NCI-H446 treated with DMSO at 0.1 percent for 48 hours (cell line): Measurements from ENCODE around the gene EMX1.

Experiments
- DNase-seq: peaks from one replicate; lab custom pipeline; 2025; lab: John Stamatoyannopoulos, UW

The EMX1 gene

DNA sequence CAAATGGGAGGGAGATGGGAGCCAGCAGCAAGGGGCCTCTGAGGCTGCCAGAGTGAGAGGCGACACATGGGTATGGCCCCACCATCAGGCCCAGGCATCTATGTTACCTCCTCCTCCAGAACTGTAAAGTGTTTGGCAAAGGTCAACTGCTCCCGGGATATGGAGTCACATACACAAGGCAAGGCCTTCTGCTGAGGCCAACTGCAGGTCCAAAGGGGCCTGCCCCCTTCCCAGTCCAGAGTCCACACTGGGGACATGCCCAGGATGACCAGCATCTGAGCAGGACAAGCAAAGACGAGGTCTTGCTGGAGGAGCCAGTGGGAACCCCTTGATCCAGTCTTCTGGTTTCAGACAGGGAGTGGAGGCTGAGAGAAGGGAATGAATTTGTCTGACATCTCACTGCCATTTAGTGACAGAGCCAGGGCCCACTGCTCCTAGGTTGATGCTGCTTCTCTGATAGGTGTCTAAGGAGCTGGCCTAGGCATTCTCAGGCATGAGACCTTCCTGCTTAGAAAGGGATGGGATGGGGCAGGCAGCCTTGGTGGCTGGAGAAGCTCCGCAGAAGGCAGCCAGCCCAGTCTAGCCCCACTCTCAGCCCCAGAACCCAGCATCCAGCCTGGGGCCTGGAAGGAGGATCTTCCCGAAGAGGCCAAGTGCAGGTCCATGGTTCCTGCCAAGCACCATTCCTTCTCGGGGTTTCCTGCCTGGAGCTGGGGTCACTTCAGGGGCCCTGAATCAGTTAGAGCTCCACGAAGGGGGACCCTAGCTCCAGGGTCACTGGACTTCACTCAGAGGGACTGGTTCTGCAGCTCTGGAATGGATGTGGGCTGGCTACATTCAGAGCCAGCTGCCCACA, 26.4 kb downstream of the EMX1 start:
- no peak for DNase-seq

- DNase-seq, result no peak
These were observed 27.6 kb downstream of the EMX1 start for GRCh38 chr2:72944804-72945449.

- no peak for DNase-seq
These were observed 28.2 kb downstream of the EMX1 start for GRCh38 chr2:72945450-72946019.

DNA sequence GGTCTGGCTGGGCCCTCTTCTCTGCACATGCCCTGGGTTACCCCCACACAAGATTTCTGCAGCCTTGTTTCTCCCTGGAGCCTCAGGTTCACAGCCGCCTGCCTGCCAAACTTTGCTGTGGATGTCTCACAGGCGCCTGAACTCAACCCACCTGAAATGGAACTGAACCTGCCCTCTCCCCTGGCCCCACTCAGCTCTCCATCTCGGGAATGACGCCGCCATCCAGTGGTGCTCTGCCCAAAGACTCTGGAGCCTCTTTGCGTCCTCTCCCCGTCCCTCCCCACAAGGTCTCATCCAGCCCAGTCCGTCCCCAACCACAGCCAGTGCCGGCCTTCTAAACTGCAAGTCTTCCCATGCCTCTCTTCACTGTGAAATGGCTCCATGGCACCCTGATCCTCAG, 29.1 kb downstream of the EMX1 start:
- no peak for DNase-seq

DNA sequence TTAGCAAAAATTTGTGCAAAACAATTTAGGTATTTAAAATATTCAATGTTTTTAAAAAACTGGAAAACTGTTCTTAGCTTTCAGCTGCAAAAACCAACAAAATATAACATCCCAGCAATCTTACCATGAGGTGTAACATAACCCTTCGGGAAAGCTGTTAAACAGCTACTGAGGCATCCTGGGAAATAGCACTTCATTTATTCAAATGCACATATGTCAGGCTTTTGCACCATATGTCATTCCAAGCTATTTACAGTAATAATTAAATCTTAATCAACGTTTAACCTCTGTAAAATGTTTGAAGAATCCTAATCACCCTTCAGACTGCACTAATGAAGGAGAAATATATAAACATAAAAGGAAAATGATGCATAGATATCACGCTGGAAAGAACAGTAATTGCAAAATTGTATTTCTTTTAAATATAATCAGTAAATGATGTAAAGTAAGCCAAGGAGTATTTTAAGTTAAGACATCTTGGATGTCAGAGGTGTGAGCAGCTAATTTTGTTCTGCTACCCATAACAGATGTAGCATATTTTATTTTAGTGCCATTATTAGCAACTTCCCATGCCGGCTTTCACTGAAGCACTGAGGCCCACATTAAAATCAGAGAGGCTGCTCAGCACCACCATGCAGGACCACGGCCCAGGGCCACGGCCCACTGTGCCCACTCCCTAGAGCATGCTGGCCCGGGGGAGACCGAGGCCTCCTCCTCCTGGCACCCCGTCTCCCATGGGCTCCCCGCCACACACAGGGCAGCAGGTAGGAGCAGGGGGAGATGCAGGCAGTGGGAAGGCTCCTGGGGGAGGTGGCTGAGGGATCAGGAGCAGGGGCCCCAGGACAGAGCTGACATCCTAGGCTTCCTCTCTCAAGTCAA, 30.9 kb downstream of the EMX1 start:
- no peak for DNase-seq

DNA sequence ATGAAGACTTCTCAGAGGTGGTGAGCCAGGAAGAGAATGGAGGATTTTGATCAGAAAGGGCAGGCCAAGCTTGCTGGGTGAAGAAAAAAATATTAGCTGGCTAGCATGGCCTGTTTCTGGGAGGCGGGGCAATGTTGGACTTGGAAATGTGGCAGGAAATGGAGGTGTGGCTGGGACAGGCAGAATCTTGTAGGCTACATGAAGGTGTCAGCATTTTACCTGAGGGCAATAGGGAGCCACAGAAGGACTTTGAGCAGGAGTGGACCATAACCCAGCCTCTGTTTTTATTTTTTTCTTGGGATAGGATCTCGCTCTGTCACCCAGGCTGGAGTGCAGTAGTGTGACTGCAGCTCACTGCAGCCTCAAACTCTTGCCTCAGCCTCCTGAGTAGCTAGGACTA, 31.7 kb downstream of the EMX1 start:
- no peak for DNase-seq

GRCh38 chr2:72949642-72950041, 32.3 kb downstream of the EMX1 start:
- no peak for DNase-seq

- DNase-seq, result no peak
These were observed 33.4 kb downstream of the EMX1 start for GRCh38 chr2:72950558-72951255.

GRCh38 chr2:72951303-72952095, 34.2 kb downstream of the EMX1 start:
- DNase-seq, result no peak

DNA sequence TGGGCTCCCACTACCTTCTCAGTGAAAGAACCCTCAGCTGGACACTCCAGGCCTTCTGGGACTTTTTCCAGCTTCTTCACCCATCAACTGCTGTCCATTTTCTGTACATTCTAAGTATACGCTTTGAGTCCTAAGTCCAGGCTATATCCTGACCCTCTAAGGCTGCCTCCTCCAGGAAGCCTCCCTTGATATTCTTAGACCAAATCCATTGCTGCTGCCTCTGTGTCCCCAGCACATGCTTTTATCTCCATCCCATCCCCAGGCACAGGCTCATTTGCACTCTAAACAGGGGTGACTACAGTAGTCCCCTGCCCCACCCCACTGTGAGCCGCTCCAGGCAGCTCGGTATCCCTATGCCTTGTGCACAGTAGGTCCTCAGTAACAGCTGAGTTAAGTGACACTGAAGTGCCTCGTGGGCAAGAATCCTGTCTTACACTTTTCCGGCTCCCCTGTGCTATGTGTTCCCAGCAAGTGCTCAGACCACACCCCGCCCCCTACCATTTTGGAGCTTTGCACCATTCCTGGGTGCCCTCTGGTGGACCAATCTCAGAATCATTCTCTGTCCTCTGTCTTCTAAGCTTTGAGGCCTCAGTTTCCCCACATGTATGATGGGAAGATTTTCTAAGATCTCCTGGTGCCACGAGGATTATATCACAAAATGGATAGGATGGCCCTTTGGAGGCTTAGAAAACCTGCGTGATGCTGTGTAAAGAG, 34.9 kb downstream of the EMX1 start:
- DNase-seq, result no peak

- DNase-seq, result no peak
These were observed 35.6 kb downstream of the EMX1 start for GRCh38 chr2:72952961-72953360.

DNA sequence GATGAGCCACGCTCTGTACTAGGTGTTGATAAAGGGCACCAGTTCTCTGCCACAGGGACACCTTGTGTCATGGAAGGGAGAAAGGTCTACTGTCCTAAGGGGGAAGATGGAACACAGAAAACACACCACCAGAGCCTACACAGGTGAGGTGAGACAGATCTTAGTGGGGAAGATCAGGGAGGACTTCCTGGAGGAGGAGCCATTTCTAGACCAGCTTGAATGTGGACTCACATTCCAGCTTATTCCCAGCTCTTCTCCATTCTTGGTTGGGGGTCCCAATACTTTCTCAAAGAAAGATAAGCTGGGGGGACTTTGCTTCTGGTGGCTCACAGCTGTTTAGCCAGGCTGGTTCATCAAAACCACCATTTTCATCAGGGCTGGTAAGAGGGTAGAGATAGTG, 36.2 kb downstream of the EMX1 start:
- no peak for DNase-seq

- DNase-seq, result no peak
These were observed 36.7 kb downstream of the EMX1 start for GRCh38 chr2:72953976-72954375.

- DNase-seq, result no peak
These were observed 37.3 kb downstream of the EMX1 start for GRCh38 chr2:72954376-72955227.

DNA sequence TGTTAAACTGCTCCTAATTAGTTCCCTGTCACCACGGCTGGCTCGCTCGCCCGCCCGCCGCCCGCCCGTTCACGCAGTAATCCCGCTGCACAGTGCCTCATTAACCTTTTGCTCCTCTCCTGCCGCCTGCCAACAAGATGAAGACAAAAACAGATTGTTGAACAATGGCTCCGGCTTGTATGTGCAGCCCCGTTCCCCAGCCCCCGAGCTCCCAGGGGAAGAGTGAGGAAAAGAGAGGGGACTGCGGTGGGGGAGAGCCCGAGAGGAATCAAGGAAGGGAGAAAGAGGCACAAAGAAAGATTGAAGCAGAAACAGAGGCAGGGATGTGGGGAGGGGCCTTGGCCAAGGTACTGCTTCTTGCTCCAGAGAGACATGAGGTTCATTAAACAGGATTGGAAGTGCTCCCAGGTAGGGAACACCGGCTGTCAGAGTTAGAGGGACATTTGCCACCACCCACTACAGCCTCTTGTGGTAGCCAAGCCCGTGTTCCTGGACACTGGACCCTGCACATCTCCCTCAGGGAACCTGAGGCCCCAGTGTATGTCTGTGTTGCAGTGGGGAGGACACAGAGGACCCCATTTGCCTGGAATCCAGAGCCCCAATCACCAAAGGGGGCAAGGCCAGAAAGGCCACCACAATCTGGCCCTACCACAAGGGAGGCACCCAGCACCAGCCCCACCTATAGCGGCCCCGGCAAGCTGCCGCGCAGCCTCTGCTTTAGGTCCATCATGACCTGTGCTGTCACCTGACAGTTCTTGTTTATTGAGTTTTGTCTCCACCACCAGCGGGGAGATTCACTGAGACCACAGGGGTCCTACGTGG, 38.1 kb downstream of the EMX1 start:
- DNase-seq, result no peak

GRCh38 chr2:72956050-72956395, 38.7 kb downstream of the EMX1 start:
- DNase-seq, result no peak

GRCh38 chr2:72956936-72957335, 39.6 kb downstream of the EMX1 start:
- no peak for DNase-seq
